OCI-LY1 (cell line): Measurements from ENCODE around the gene RAD51B.

Source experiments
- H2AFZ ChIP-seq: fragments of 200-600 bp; sonication (generic), shearing (Covaris generic); 2 replicates; pipeline ENCODE4 v1.6.0; 2014; ENCODE audit warnings: antibody characterized with exemption, mild to moderate bottlenecking, low read length
- H3F3A ChIP-seq: fragments of 200-600 bp; sonication (generic), shearing (Covaris generic); 2 replicates; pipeline ENCODE4 v1.6.0; 2014; ENCODE audit warnings: mild to moderate bottlenecking, antibody characterized with exemption, low read length, moderate library complexity; ENCODE audit not compliant: insufficient read depth
- H3K27ac ChIP-seq: fragments of 200-600 bp; sonication (generic); 2 replicates; pipeline ENCODE4 v1.5.1; 2014; ENCODE audit warnings: low read length, mixed run types, mild to moderate bottlenecking, low read depth; ENCODE audit not compliant: poor library complexity, severe bottlenecking
- H3K27me3 ChIP-seq: fragments of 200-600 bp; sonication (generic); 2 replicates; pipeline ENCODE4 v1.6.0; 2014; ENCODE audit warnings: antibody characterized with exemption, mild to moderate bottlenecking, low read length, moderate library complexity; ENCODE audit not compliant: insufficient read depth
- H3K36me3 ChIP-seq: fragments of 200-600 bp; sonication (generic); 2 replicates; pipeline ENCODE4 v1.6.1; 2014; ENCODE audit warnings: mild to moderate bottlenecking, antibody characterized with exemption, low read length, moderate library complexity, mixed read lengths; ENCODE audit not compliant: insufficient read depth
- H3K4me1 ChIP-seq: fragments of 200-600 bp; sonication (generic); 2 replicates; pipeline ENCODE4 v1.5.1; 2014; ENCODE audit warnings: mild to moderate bottlenecking, low read length, moderate library complexity; ENCODE audit not compliant: insufficient read depth, severe bottlenecking
- H3K4me2 ChIP-seq: fragments of 200-600 bp; sonication (generic), shearing (Covaris generic); 2 replicates; pipeline ENCODE4 v1.6.1; 2014; ENCODE audit warnings: low read length
- H3K4me3 ChIP-seq: fragments of 200-600 bp; sonication (generic); 2 replicates; pipeline ENCODE4 v1.5.1; 2014; ENCODE audit warnings: low read length, low read depth, mild to moderate bottlenecking, mixed read lengths; ENCODE audit not compliant: poor library complexity, severe bottlenecking
- H3K79me2 ChIP-seq: fragments of 200-600 bp; shearing (Covaris generic); 2 replicates; pipeline ENCODE4 v1.6.1; 2016; ENCODE audit warnings: mixed run types, low read length, mixed read lengths; ENCODE audit not compliant: insufficient read depth
- H3K9ac ChIP-seq: fragments of 200-600 bp; sonication (generic), shearing (Covaris generic); 2 replicates; pipeline ENCODE4 v1.6.1; 2014; ENCODE audit warnings: mild to moderate bottlenecking, low read length, mixed read lengths
- H3K9me2 ChIP-seq: fragments of 200-600 bp; sonication (generic), shearing (Covaris generic); 2 replicates; pipeline ENCODE4 v1.6.1; 2014; ENCODE audit warnings: low read depth, mild to moderate bottlenecking, low read length, mixed read lengths
- H3K9me3 ChIP-seq: fragments of 200-600 bp; shearing (Covaris generic); 2 replicates; pipeline ENCODE4 v1.6.1; 2014; ENCODE audit warnings: low read length, mixed read lengths
- H4K20me1 ChIP-seq: fragments of 200-600 bp; sonication (generic), shearing (Covaris generic); 2 replicates; pipeline ENCODE4 v1.6.0; 2016; ENCODE audit warnings: mild to moderate bottlenecking, low read length; ENCODE audit not compliant: insufficient read depth
- EZH2 ChIP-seq: fragments of 200-600 bp; sonication (generic), shearing (Covaris generic); IDR thresholded peaks from 2 replicates; pipeline ENCODE4 v1.8.0; 2017; ENCODE audit warnings: borderline replicate concordance, mixed run types, mild to moderate bottlenecking, antibody characterized with exemption, low read length, moderate library complexity, mixed read lengths
- TF ChIP-seq, protein P1 (sequence below): fragments of 200-600 bp; sonication (generic), shearing (Covaris generic); IDR thresholded peaks from 2 replicates; pipeline ENCODE4 v1.5.1; 2017; ENCODE audit warnings: mild to moderate bottlenecking, antibody characterized with exemption, low read length, moderate library complexity, mixed read lengths

RAD51B gene

DNA sequence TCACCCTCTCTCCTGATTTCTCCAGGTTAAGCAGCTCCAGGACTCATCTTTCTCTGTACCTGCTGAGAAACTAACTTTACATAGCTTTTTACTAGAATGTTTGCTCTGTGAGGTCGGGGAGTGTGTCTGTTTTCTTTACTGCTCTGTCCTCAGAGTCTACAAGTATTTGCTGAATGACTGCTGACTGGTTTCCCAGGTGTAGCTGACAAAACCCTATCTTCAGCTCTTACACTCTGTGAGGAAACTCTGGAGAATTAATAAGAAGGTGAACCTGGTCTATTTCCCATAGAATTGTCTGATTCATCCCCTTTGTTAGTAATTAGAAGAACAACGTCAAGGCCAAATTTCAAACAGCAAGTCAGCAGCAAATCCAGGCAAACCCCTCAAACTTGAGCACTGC is 746.5 kb downstream of the RAD51B start:
- no peak overlapping the region for H3K4me2 ChIP-seq
- H3K4me1 ChIP-seq, result no peaks in the 10 kb centered on the region
- no peaks in the 10 kb centered on the region for H3K79me2 ChIP-seq
- H3K27ac ChIP-seq, result no peak overlapping the region
- no peak overlapping the region for H3K9ac ChIP-seq
- no peaks in the 10 kb centered on the region for H3K9me2 ChIP-seq
- no peaks in the 10 kb centered on the region for H3K36me3 ChIP-seq
- no peak overlapping the region for H2AFZ ChIP-seq
- TF ChIP-seq, protein P1, sequence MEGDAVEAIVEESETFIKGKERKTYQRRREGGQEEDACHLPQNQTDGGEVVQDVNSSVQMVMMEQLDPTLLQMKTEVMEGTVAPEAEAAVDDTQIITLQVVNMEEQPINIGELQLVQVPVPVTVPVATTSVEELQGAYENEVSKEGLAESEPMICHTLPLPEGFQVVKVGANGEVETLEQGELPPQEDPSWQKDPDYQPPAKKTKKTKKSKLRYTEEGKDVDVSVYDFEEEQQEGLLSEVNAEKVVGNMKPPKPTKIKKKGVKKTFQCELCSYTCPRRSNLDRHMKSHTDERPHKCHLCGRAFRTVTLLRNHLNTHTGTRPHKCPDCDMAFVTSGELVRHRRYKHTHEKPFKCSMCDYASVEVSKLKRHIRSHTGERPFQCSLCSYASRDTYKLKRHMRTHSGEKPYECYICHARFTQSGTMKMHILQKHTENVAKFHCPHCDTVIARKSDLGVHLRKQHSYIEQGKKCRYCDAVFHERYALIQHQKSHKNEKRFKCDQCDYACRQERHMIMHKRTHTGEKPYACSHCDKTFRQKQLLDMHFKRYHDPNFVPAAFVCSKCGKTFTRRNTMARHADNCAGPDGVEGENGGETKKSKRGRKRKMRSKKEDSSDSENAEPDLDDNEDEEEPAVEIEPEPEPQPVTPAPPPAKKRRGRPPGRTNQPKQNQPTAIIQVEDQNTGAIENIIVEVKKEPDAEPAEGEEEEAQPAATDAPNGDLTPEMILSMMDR, result no peak
- no peak for TF ChIP-seq EZH2
- no peaks in the 10 kb centered on the region for H4K20me1 ChIP-seq
- no peaks in the 10 kb centered on the region for H3K27me3 ChIP-seq
- H3F3A ChIP-seq, result no peaks in the 10 kb centered on the region
- no peaks in the 10 kb centered on the region for H3K9me3 ChIP-seq
- no peak overlapping the region for H3K4me3 ChIP-seq

DNA sequence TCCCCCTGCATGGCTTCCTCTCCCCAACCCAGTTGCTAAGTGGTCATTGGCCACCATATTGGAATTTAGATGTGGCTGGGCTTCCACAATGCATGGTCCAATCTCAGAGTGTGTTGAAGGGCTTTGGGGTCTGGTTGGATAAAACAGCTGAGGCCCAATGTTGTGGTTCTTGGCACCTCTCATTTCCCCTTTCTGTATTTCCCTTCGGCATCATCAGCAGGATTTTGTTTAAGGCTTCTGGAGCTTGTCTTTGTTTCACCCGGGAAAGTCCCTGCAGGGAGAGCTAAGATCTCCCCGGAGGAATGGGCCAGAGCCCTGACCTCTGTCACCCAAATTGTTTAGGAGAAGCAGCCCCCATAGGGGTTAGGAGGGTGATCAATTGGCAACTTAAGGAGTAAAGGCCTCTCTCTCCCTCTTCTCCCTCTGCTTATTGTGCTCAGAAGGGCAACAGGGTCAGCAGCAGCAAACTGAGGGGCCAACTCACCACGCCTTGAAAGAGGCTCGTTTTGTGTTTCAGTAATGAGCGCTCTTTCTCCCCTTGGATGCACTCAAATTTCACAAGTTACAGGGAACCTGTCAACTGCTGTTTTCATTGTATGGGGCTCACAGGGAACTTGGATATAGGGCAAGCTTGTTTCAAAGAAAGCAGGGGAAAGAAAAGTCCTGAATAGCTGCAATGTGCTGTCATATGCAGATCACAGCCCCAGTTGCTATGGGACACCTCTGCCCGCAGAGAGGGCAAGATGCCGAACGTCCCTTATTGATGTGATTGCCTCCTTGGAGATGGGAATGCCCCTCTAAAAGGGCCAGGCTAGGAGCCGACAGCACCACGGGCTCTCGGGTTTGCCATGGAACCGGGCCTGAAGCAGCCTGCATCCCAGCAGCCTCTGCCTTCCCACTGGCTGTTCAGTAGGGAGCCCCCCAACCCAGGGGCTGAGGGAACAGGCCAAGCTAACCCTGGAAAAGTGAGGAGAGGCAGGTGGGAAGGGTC is 749.6 kb downstream of the RAD51B start:
- no peaks in the 10 kb centered on the region for H3K4me1 ChIP-seq
- H3K9me2 ChIP-seq, result no peaks in the 10 kb centered on the region
- no peaks in the 10 kb centered on the region for H3K79me2 ChIP-seq
- H3K9me3 ChIP-seq, result no peaks in the 10 kb centered on the region
- no peaks in the 10 kb centered on the region for H3F3A ChIP-seq
- H3K4me3 ChIP-seq, result no peak overlapping the region
- H3K27ac ChIP-seq, result no peak overlapping the region
- H3K36me3 ChIP-seq, result no peaks in the 10 kb centered on the region
- no peaks in the 10 kb centered on the region for H3K27me3 ChIP-seq
- no peaks in the 10 kb centered on the region for H4K20me1 ChIP-seq
- no peak overlapping the region for H2AFZ ChIP-seq
- no peak for TF ChIP-seq EZH2
- TF ChIP-seq, protein P1, result no peak
- H3K9ac ChIP-seq, result no peak overlapping the region
- no peak overlapping the region for H3K4me2 ChIP-seq

DNA sequence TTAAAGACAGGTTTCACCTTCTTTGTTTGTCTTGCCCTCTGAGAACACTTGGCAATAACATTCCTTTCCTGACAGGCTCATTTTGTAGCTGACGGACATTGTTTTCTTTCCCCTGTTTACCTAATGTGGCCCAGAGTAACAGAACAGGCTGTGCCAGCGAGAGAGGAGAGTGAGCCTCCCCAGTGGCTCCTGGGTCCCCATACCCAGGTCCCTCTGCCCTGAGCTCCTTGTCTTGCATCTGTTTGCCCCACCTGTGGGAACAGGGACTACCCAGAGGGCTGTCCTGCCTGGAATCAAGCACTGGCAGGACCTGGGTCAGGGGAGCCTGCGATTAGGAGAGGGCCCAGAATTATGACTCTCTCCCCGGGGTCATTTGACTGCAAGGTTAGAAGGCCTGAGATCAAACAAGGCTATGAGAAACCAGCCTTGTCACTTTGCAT is 750.4 kb downstream of the RAD51B start:
- no peak overlapping the region for H3K9ac ChIP-seq

More for the DNA sequence above, 750.4 kb downstream of the RAD51B start:
- Histone ChIP-seq H3K4me2 (no peak overlapping the region), H4K20me1 (no peaks in the 10 kb centered on the region), H3K36me3 (no peaks in the 10 kb centered on the region), H3K4me3 (no peak overlapping the region), H3F3A (no peaks in the 10 kb centered on the region), H3K27ac (no peak overlapping the region), H3K79me2 (no peaks in the 10 kb centered on the region), H2AFZ (no peak overlapping the region), H3K27me3 (no peaks in the 10 kb centered on the region), H3K9me3 (no peaks in the 10 kb centered on the region), H3K4me1 (no peaks in the 10 kb centered on the region), H3K9me2 (no peaks in the 10 kb centered on the region)
- TF ChIP-seq, protein P1, result no peak
- TF ChIP-seq EZH2, result no peak
